H1 (cell line): ENCODE results near the gene MORN5. TPM values are rescaled to one million over a fixed set of nuclear protein-coding genes. Genes with fewer than 3 reads are reported as not detected.

Experiments used
- CTCF ChIA-PET: fragments of 300-600 bp; sonication (Branson Sonifier 250); formaldehyde crosslinking; loops from one replicate; lab custom pipeline; 2021; ENCODE audit not compliant: partially characterized antibody; lab: Charles Lee
- POLR2A ChIA-PET: fragments of 300-600 bp; sonication (Branson Sonifier 250); formaldehyde crosslinking; loops from one replicate; lab custom pipeline; 2021; ENCODE audit warnings: inconsistent platforms; ENCODE audit not compliant: partially characterized antibody; lab: Charles Lee
- DNase-seq, 2 experiments: peaks; one replicate each; pipeline versions ENCODE4 v3.0.0 to v3.0.0-alpha.2; 2010 to 2022; ENCODE audit warnings: low spot score in 2 of 2, low read depth in 1 of 2, mixed read lengths in 1 of 2
- FAIRE-seq: peaks from 2 replicates; lab custom pipeline; 2011; peaks lifted over from hg19 to GRCh38; lab: Jason Lieb, UNC
- H2AFZ ChIP-seq: 2 replicates; pipeline ENCODE4 v1.8.1; 2012; ENCODE audit warnings: low read length, inconsistent platforms
- H2AK5ac ChIP-seq: 2 replicates; pipeline ENCODE4 v1.6.1; 2013; ENCODE audit warnings: low read depth, low read length
- H2BK120ac ChIP-seq: replicated peaks from 2 replicates; pipeline ENCODE3; 2013; ENCODE audit warnings: low read depth, low read length, inconsistent platforms
- H2BK12ac ChIP-seq: 2 replicates; pipeline ENCODE4 v1.6.1; 2013; ENCODE audit warnings: low read depth, low read length
- H2BK15ac ChIP-seq: 2 replicates; pipeline ENCODE4 v1.6.1; 2013; ENCODE audit warnings: low read length
- H2BK20ac ChIP-seq: 2 replicates; pipeline ENCODE4 v1.6.1; 2013; ENCODE audit warnings: low read length
- H2BK5ac ChIP-seq: 2 replicates; pipeline ENCODE4 v1.6.1; 2013; ENCODE audit warnings: low read depth, low read length
- H3K14ac ChIP-seq: 2 replicates; pipeline ENCODE4 v1.6.1; 2013; ENCODE audit warnings: inconsistent platforms; ENCODE audit not compliant: insufficient read length
- H3K18ac ChIP-seq: 2 replicates; pipeline ENCODE4 v1.6.1; 2013; ENCODE audit warnings: low read length; ENCODE audit errors: extremely low read depth
- H3K23ac ChIP-seq: 2 replicates; pipeline ENCODE4 v1.6.1; 2013; ENCODE audit warnings: inconsistent platforms; ENCODE audit not compliant: insufficient read length
- H3K23me2 ChIP-seq: 2 replicates; pipeline ENCODE4 v1.6.1; 2013; ENCODE audit warnings: low read depth, low read length
- H3K27ac ChIP-seq: 2 replicates; pipeline ENCODE4 v1.6.1; 2011; ENCODE audit warnings: low read depth, low read length, inconsistent platforms
- H3K27me3 ChIP-seq, 4 experiments: replicated peaks in 1 of 4; 1 replicate in 1 of 4; 2 replicates in 3 of 4; pipeline versions ENCODE4 v1.6.1 to v1.8.1; 2011 to 2013; ENCODE audit warnings: low read length in 3 of 4, mild to moderate bottlenecking in 3 of 4, inconsistent platforms in 2 of 4, mixed read lengths in 2 of 4, moderate library complexity in 1 of 4; ENCODE audit not compliant: control insufficient read depth in 3 of 4, insufficient read depth in 3 of 4; ENCODE audit errors: extremely low read depth in 1 of 4
- H3K36me3 ChIP-seq, 4 experiments: 2 replicates each; pipeline versions ENCODE4 v1.6.1 to v1.8.1; 2011 to 2013; ENCODE audit warnings: mild to moderate bottlenecking in 4 of 4, low read length in 3 of 4, moderate library complexity in 2 of 4, control low read depth in 1 of 4, inconsistent platforms in 1 of 4; ENCODE audit not compliant: insufficient read depth in 4 of 4, control insufficient read depth in 2 of 4
- H3K4ac ChIP-seq: replicated peaks from 2 replicates; pipeline ENCODE3; 2013; ENCODE audit warnings: low read length, low read depth, mixed read lengths, inconsistent platforms; ENCODE audit not compliant: insufficient read length
- H3K4me1 ChIP-seq, 4 experiments: replicated peaks in 1 of 4; 1 replicate in 1 of 4; 2 replicates in 3 of 4; pipeline versions ENCODE4 v1.6.1 to v1.8.1; 2011 to 2013; ENCODE audit warnings: low read length in 3 of 4, inconsistent platforms in 2 of 4, mixed read lengths in 1 of 4; ENCODE audit not compliant: insufficient read depth in 4 of 4, control insufficient read depth in 3 of 4
- H3K4me2 ChIP-seq, 2 experiments: 2 replicates each; pipeline versions ENCODE4 v1.6.1 to v1.8.1; 2011 to 2013; ENCODE audit warnings: low read depth in 2 of 2, low read length in 2 of 2, control low read depth in 1 of 2, inconsistent platforms in 1 of 2, mild to moderate bottlenecking in 1 of 2; ENCODE audit not compliant: insufficient read depth in 1 of 2
- H3K4me3 ChIP-seq, 4 experiments: fragments of 200-600, 300-600 bp in 1 of 4; sonication (generic), shearing (Covaris generic), sonication (Bioruptor Twin) in 1 of 4; 2 replicates each; pipeline versions ENCODE4 v1.5.1 to v1.8.1; 2011 to 2016; ENCODE audit warnings: low read length in 4 of 4, low read depth in 3 of 4, control low read depth in 2 of 4, inconsistent platforms in 2 of 4, mild to moderate bottlenecking in 2 of 4, mixed read lengths in 1 of 4, moderate library complexity in 1 of 4; ENCODE audit not compliant: insufficient read depth in 2 of 4; ENCODE audit errors: extremely low read depth in 1 of 4
- H3K56ac ChIP-seq: replicated peaks from 2 replicates; pipeline ENCODE3; 2013; ENCODE audit warnings: low read depth, mild to moderate bottlenecking, mixed read lengths, low read length, inconsistent platforms; ENCODE audit not compliant: insufficient read length
- H3K79me1 ChIP-seq: 2 replicates; pipeline ENCODE4 v1.6.1; 2013; ENCODE audit warnings: low read depth, low read length, control low read depth
- H3K79me2 ChIP-seq, 2 experiments: 2 replicates each; pipeline versions ENCODE4 v1.6.1 to v1.8.1; 2012 to 2013; ENCODE audit warnings: low read length in 2 of 2, mild to moderate bottlenecking in 2 of 2, inconsistent platforms in 1 of 2; ENCODE audit not compliant: insufficient read depth in 2 of 2, control insufficient read depth in 1 of 2
- H3K9ac ChIP-seq, 4 experiments: replicated peaks in 1 of 4; 1 replicate in 1 of 4; 2 replicates in 3 of 4; pipeline versions ENCODE4 v1.6.1 to v1.8.1; 2011 to 2013; ENCODE audit warnings: low read depth in 3 of 4, low read length in 3 of 4, control low read depth in 2 of 4, mild to moderate bottlenecking in 2 of 4, moderate library complexity in 2 of 4, inconsistent platforms in 1 of 4; ENCODE audit errors: extremely low read depth in 1 of 4
- H3K9me3 ChIP-seq, 2 experiments: 2 replicates each; pipeline versions ENCODE4 v1.6.1 to v1.8.1; 2012 to 2013; ENCODE audit warnings: mild to moderate bottlenecking in 2 of 2, moderate library complexity in 2 of 2, control low read depth in 1 of 2, inconsistent platforms in 1 of 2, low read depth in 1 of 2, low read length in 1 of 2, mixed read lengths in 1 of 2; ENCODE audit not compliant: insufficient read depth in 2 of 2
- H4K20me1 ChIP-seq, 2 experiments: replicated peaks in 1 of 2; 2 replicates each; pipeline versions ENCODE3 to v1.8.1; 2011 to 2013; ENCODE audit warnings: inconsistent platforms in 2 of 2, low read length in 2 of 2, mild to moderate bottlenecking in 1 of 2; ENCODE audit not compliant: insufficient read depth in 2 of 2, control insufficient read depth in 1 of 2
- H4K5ac ChIP-seq: 2 replicates; pipeline ENCODE4 v1.6.1; 2013; ENCODE audit warnings: low read length, low read depth, mixed read lengths, inconsistent platforms; ENCODE audit not compliant: insufficient read length
- H4K8ac ChIP-seq: 2 replicates; pipeline ENCODE4 v1.8.0; 2013; ENCODE audit warnings: mild to moderate bottlenecking, moderate library complexity, low read length, inconsistent platforms; ENCODE audit not compliant: insufficient read depth; ENCODE audit errors: extremely low read depth
- H4K91ac ChIP-seq: replicated peaks from 2 replicates; pipeline ENCODE3; 2013; ENCODE audit warnings: low read length, mixed read lengths, inconsistent platforms; ENCODE audit not compliant: insufficient read length
- KDM4A ChIP-seq: IDR thresholded peaks from one replicate; pipeline ENCODE4 v1.7.1; 2012; ENCODE audit warnings: low read depth, mild to moderate bottlenecking, moderate library complexity, low read length, inconsistent platforms; ENCODE audit not compliant: severe bottlenecking
- SIX5 ChIP-seq: IDR thresholded peaks from 2 replicates; pipeline ENCODE4 v1.6.1; 2011; ENCODE audit warnings: mild to moderate bottlenecking, low read depth, low read length
- WGBS, 2 experiments: shearing (Covaris generic) in 1 of 2; methylation state at CpG; one replicate each; pipeline versions ENCODE4 v1.1.6 to v1.1.7; 2013 to 2015; ENCODE audit warnings: low lambda C conversion rate in 2 of 2, mixed read lengths in 2 of 2, inconsistent platforms in 1 of 2, low coverage in 1 of 2, missing lambda C conversion rate in 1 of 2; ENCODE audit not compliant: insufficient replicate concordance in 2 of 2, insufficient coverage in 1 of 2, insufficient read length in 1 of 2; ENCODE audit errors: extremely low coverage in 1 of 2, missing lambda C conversion rate in 1 of 2; 5-methylcytosine and 5-hydroxymethylcytosine counted together
- polyA plus RNA-seq, 7 experiments: library from polyadenylated mRNA; depleted of rRNA in 3 of 7; stranded (reverse) in 5 of 7; unstranded in 2 of 7; fragments of >200 nt in 5 of 7; fragments of 200-250 nt in 2 of 7; gene quantifications; 1 replicate in 5 of 7; 2 replicates in 1 of 7; 4 replicates in 1 of 7; pipeline versions ENCODE4 v1.2.1 to v1.2.3, GENCODE V29; 2011 to 2013; ENCODE audit warnings: missing spikeins in 2 of 7, mixed read lengths in 2 of 7
- total RNA-seq: library from RNA; stranded (reverse); fragmentation: NEBNext Ultra II Directional; extraction: Animal tissue kit (Norgen Biotek cat#: 25700); gene quantifications from 2 replicates; pipeline ENCODE4 v1.2.1, GENCODE V29; 2021

The MORN5 gene
- total and polyA plus RNA-seq, 2 of the 8 experiments (the other 6 are each of a cell fraction or from before 2014, with no cell fraction given), result not detected

DNA sequence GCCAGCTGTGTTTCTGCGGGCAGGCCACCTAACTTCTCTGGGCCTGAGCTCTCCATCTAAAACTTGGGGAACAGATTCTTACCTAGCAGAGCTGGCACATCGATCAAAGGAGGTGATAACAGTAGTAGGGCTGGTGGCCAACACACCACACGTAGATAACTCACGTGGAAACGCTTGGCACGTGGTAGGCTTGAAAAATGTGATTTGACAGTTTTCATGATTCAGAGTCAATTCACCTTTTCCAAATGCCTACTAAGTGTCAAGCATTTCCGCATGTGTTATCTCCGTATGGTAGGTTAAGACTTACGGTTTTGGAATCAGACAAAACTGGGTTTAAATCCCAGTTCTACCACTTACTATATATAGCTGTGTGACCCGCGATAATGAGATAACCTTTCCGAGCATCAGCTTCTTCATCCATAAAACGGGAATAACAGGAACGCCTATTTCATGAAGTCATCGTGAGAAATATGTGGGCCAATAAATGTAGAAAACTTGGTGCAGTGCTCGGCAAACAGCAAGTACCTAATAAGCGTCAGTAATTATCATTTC, 25.6 kb upstream of the MORN5 start:
- Histone ChIP-seq H3K23ac (no peak overlapping the region), H2BK20ac (0 out of 2 replicates have a peak overlapping the region, but pooled peaks have one; percentile 87), H4K8ac (no peak overlapping the region), H3K4ac (no peak overlapping the region), H3K4me1 (peaks cover 16 to 21% (median 18%) of the 10 kb centered on the region in 4 experiments), H3K4me2 (no peak overlapping the region), H3K14ac (no peak overlapping the region), H3K9me3 (no peaks in the 10 kb centered on the region), H4K20me1 (peaks cover 0 to 1% of the 10 kb centered on the region in 2 experiments), H3K27me3 (peaks cover 0 to 5% (median 3%) of the 10 kb centered on the region in 4 experiments; a peak in 3 of 7 replicates), H3K23me2 (0 out of 2 replicates have a peak, but pooled peaks cover 2% of the 10 kb centered on the region), H3K56ac (no peak overlapping the region), H2BK120ac (no peak overlapping the region), H2BK5ac (no peak overlapping the region), H2BK15ac (no peak overlapping the region), H3K27ac (no peak overlapping the region), H4K91ac (no peak overlapping the region), H2AFZ (no peak overlapping the region), H3K79me1 (no peaks in the 10 kb centered on the region), H2BK12ac (peak overlapping the region; percentile 82; the same call in 1 of the 2 replicates), H3K4me3 (no peak overlapping the region), H2AK5ac (no peak overlapping the region), H3K9ac (no peak overlapping the region), H3K36me3 (no peaks in the 10 kb centered on the region), H4K5ac (no peak overlapping the region), H3K18ac (no peak overlapping the region), H3K79me2 (no peaks in the 10 kb centered on the region)
- no peak for FAIRE-seq
- ChIA-PET CTCF (interaction anchor here (0.6 to 9.9 kb wide), 11 partner anchors 9 to 676 kb away, joined by 3 to 152 read pairs (median 8); partner anchors contain the start of genes MORN5 and NDUFA8), POLR2A (no interaction called here)
- 83% methylated on average over 17 of the region's 17 CpGs; no CpG with 5 or more reads in 1 of the 2 experiments for WGBS, 2 experiments
- DNase-seq, result no peak
- TF ChIP-seq SIX5, result no peak
- TF ChIP-seq KDM4A, result no peak
